Tibial artery (tissue), 4 donors: Measurements from ENCODE around the gene BCL11B.
A peak's percentile ranks its signal among the peaks of the same experiment; 100 is the strongest.
"Not testable (repeated sequence)": the region's sequence is repeated elsewhere in the genome, so short reads cannot be mapped to it uniquely, and the experiment has no call there.

ENCODE experiments used
- DNase-seq, 2 donors: peaks; one replicate each; pipeline ENCODE4 v3.0.0-alpha.2; 2019
- H3K27ac ChIP-seq, 2 donors: fragments of 200-600 bp; sonication (generic) in 1 of 2; 1 replicate in 1 of 2; 2 replicates in 1 of 2; pipeline ENCODE4 v1.5.1; 2018 to 2019; ENCODE audit warnings: mild to moderate bottlenecking in 1 of 2
- H3K27me3 ChIP-seq, 2 donors: fragments of 200-600 bp; sonication (generic) in 1 of 2; one replicate each; pipeline versions ENCODE4 v1.5.1 to v1.6.0; 2016 to 2019
- H3K36me3 ChIP-seq, 3 donors: fragments of 200-600 bp; sonication (generic) in 2 of 3; one replicate each; pipeline ENCODE4 v1.5.1; 2016 to 2019; ENCODE audit warnings: mild to moderate bottlenecking in 2 of 3
- H3K4me1 ChIP-seq, 4 donors: fragments of 200-600 bp; sonication (generic) in 2 of 4; 1 replicate in 3 of 4; 2 replicates in 1 of 4; pipeline ENCODE4 v1.5.1; 2016 to 2019
- H3K4me3 ChIP-seq, 2 donors: fragments of 200-600 bp; sonication (generic) in 1 of 2; 1 replicate in 1 of 2; 2 replicates in 1 of 2; pipeline ENCODE4 v1.5.1; 2018 to 2019; ENCODE audit warnings: mild to moderate bottlenecking in 2 of 2
- H3K9me3 ChIP-seq, 3 donors: fragments of 200-600 bp; sonication (generic) in 1 of 3; one replicate each; pipeline ENCODE4 v1.5.1; 2016 to 2019
- CTCF ChIP-seq, 2 experiments: fragments of 200-600 bp in 1 of 2; fragments of 450-650 bp in 1 of 2; IDR thresholded peaks; one replicate each; pipeline ENCODE4 v1.5.1; 2017 to 2019; ENCODE audit warnings: antibody characterized with exemption in 2 of 2, mild to moderate bottlenecking in 1 of 2, moderate library complexity in 1 of 2
- intact Hi-C: fragments of 100-400 bp; cut with DNase I; formaldehyde crosslinking; loops from one replicate; pipeline ENCODE4 v1.15.0; 2023; ENCODE audit warnings: low total_unique reads

BCL11B gene

GRCh38 chr14:99231850-99232713 is 39.9 kb downstream of the BCL11B start:
- no peak for DNase-seq
- no peak for TF ChIP-seq CTCF (IDR thresholded peaks at IDR 0.05)
- intact Hi-C loops, result no loop called here
- no peaks in the 10 kb centered on the region for H3K36me3 ChIP-seq
- no peak overlapping the region for H3K27ac ChIP-seq
- H3K4me1 ChIP-seq, result peaks cover 0 to 9% (median 0%) of the 10 kb centered on the region in 4 donors
- no peak overlapping the region for H3K4me3 ChIP-seq
- H3K9me3 ChIP-seq, result peaks cover 0 to 20% (median 9%) of the 10 kb centered on the region in 3 donors
- H3K27me3 ChIP-seq, result peaks cover 0 to 45% of the 10 kb centered on the region in 2 donors

GRCh38 chr14:99231161-99231849 is 40.7 kb downstream of the BCL11B start:
- intact Hi-C loops, result no loop called here
- peaks cover 0 to 41% of the 10 kb centered on the region in 2 donors for H3K27me3 ChIP-seq
- TF ChIP-seq CTCF (IDR thresholded peaks at IDR 0.05), result no peak
- peaks cover 0 to 9% (median 0%) of the 10 kb centered on the region in 4 donors for H3K4me1 ChIP-seq
- H3K4me3 ChIP-seq, result no peak overlapping the region
- H3K27ac ChIP-seq, result no peak overlapping the region
- H3K36me3 ChIP-seq, result no peaks in the 10 kb centered on the region
- H3K9me3 ChIP-seq, result peaks cover 0 to 20% (median 9%) of the 10 kb centered on the region in 3 donors
- DNase-seq, result peak in 1 of 2 donors; percentile 57

- H3K4me3 ChIP-seq, result no peak overlapping the region
- peaks cover 0 to 39% of the 10 kb centered on the region in 2 donors for H3K27me3 ChIP-seq
Measured at GRCh38 chr14:99230208-99231151, 41.5 kb downstream of the BCL11B start.

GRCh38 chr14:99229654-99230207 is 42.3 kb downstream of the BCL11B start:
- no peak for TF ChIP-seq CTCF (IDR thresholded peaks at IDR 0.05)
- no peaks in the 10 kb centered on the region for H3K36me3 ChIP-seq
- peaks cover 0 to 39% of the 10 kb centered on the region in 2 donors for H3K27me3 ChIP-seq
- peaks cover 0 to 6% (median 0%) of the 10 kb centered on the region in 3 donors for H3K9me3 ChIP-seq
- DNase-seq, result peak in 1 of 2 donors; percentile 53
- H3K27ac ChIP-seq, result no peak overlapping the region
- intact Hi-C loops, result no loop called here
- H3K4me1 ChIP-seq, result peaks cover 0 to 9% (median 0%) of the 10 kb centered on the region in 4 donors
- H3K4me3 ChIP-seq, result no peak overlapping the region

More at GRCh38 chr14:99230208-99231151, 41.5 kb downstream of the BCL11B start:
- Histone ChIP-seq H3K4me1 (peaks cover 0 to 9% (median 0%) of the 10 kb centered on the region in 4 donors), H3K27ac (no peak overlapping the region), H3K36me3 (no peaks in the 10 kb centered on the region), H3K9me3 (peaks cover 0 to 14% (median 7%) of the 10 kb centered on the region in 3 donors)
- peak in 1 of 2 donors; percentile 62 for DNase-seq
- intact Hi-C loops, result no loop called here
- TF ChIP-seq CTCF (IDR thresholded peaks at IDR 0.05), result no peak

- H3K9me3 ChIP-seq, H3K4me3 ChIP-seq, H3K27ac ChIP-seq, intact Hi-C loops, DNase-seq, H3K4me1 ChIP-seq, H3K36me3 ChIP-seq: not testable (repeated sequence)
- peaks cover 0 to 39% of the 10 kb centered on the region in 2 donors for H3K27me3 ChIP-seq
Measured at GRCh38 chr14:99228760-99229159, 43.2 kb downstream of the BCL11B start.
